NCI-H446 (cell line): ENCODE results near the gene B4GALNT4.
"Not testable (repeated sequence)": the region's sequence is repeated elsewhere in the genome, so short reads cannot be mapped to it uniquely, and the experiment has no call there.

Source experiments
- DNase-seq, 2 experiments: peaks; one replicate each; lab custom pipeline; 2025; lab: John Stamatoyannopoulos, UW

B4GALNT4 gene

DNA sequence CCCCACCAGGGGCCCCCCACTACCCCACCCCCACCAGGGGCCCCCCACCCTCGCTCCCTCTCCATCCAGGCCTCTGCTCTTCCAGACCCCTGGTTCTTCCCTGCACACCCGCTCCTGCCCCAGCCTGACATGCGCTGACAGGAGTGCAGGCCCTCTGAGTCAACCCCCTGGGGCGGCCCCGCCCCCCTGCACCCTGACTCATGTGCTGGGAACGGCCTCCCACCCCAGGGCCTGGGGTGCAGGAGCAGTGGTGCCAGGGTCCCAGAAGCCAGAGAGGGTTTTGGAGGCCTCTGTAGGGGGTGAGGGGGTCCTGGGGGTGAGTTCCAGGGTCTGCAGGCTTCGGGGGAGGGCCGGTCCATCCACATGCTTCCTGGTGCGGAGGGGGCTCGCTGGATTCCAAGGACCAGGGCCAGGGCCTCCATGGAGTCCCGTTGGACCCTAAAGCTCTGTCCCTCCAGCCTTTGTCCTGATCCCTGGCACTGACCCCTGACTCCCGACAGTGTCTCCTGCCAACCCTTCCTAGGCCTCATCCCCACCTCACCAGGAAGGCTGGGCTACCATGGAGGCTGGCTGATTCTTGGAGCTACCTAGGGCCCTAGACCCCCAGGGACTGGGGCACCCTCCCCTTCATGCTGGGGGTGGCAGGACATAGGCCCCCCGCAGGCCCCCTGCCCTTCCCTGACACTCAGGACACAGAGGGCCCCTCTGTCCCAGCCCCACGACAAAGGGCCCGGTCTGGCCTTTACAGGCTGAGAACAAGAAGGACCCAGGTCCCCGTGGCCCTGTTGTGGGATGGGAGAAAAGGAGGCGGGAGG lies 24.1 kb downstream of the B4GALNT4 start:
- DNase-seq, result no peak

DNA sequence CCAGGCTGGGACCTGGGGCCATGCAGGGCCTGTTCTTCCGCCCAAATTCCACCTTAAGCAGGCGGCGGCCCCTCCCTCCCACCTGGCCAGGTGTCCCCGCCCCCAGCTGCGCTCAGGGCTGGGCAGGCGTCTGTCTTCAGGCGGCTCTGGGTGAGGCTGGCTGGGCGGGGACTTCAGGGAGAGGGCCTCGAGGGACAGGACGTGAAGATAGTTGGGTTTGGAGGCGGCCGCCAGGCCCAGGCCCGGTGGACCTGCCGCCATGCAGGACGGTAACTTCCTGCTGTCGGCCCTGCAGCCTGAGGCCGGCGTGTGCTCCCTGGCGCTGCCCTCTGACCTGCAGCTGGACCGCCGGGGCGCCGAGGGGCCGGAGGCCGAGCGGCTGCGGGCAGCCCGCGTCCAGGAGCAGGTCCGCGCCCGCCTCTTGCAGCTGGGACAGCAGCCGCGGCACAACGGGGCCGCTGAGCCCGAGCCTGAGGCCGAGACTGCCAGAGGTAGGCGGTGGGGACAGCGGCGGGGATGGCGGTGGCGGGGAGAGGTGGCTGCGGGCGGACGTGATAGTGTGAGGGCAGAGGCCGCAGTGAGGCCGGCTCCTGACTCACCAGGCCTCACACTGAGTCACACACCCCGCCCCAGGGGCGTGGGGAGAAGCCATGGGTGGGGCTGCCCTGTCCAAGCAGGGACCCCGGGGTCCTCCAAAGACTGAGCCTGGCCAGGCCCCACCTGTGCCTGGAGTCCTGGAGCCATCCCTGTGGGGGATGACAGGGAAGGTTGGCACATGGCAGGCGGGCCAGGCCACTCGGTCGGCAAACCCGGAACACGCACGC lies 24.9 kb downstream of the B4GALNT4 start, which contains the start of gene PKP3:
Gene PKP3, plus strand, starts transcription at position 176 of the 824 bp plus-strand sequence. Its CDS starts 84 bp downstream, at position 260.
- DNase-seq, result no peak

DNA sequence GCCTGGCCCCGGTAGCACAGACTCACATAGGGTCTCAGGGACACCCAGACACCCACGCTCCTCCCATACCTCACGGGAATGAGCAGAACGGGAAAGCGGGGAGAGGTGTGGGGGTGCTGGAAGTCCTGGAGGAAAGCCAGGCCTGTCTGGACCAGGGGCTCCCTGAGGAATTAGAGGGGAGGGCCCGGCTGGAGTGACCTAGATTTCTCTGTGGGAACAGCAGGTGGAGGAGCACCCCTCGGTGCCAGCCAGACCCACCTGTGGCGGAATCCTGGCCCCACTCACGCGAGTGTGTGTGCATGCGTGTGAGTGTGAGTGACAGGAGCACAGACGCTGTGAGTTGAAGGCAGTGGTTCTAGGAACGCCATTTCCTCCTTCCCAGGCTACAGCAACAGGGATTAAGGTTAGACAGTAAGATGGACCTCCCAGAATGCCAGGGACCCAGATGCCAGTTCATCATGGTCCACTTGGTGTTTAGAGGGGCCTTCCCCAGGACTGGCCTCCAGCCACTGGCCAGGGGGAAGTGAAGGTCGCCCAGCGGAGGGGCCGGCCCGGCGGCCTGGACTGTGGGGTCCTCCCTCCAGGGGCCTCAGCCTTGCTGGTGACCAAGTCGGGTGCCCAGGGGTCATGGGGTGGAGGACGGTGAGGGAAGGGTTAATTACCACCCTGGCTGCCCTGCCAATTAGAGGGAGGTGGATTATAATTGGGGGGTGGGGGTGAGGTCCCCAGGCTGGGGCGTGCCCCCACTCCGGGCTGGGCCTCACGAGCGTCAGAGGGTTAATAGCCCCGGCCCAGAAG lies 25.8 kb downstream of the B4GALNT4 start:
- DNase-seq, result no peak

DNA sequence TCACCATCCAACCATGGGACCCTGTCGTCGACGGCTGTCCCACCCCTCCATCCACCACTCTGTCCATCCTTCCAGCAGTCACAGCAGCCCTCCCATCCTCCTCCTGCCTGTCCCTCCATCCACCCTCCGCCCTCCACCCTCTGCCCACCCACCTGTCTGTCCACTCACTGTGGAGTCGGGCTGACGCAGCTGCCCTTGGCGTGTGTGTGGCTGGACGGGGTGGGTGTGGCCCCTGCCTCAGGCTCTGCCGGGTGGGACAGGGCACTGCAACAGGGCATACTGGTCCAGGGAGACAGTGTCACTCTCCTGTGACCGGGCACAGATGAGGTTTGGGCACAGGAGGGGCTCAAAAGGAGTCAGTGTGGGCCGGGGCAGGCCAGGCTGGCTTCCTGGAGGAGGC lies 26.6 kb downstream of the B4GALNT4 start:
- no peak for DNase-seq

DNA sequence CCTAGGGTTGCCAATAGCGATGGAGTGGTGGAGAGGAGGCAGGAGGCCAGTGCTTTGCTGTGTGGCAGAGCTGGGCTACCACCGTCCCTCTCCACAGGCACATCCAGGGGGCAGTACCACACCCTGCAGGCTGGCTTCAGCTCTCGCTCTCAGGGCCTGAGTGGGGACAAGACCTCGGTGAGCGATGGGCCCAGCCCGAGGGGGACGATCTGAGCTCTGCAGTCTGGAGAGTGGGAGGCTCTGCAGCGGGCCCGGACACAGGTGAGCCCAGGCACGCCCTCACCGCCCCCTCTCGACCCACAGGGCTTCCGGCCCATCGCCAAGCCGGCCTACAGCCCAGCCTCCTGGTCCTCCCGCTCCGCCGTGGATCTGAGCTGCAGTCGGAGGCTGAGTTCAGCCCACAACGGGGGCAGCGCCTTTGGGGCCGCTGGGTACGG lies 27.2 kb downstream of the B4GALNT4 start:
- DNase-seq, result no peak

DNA sequence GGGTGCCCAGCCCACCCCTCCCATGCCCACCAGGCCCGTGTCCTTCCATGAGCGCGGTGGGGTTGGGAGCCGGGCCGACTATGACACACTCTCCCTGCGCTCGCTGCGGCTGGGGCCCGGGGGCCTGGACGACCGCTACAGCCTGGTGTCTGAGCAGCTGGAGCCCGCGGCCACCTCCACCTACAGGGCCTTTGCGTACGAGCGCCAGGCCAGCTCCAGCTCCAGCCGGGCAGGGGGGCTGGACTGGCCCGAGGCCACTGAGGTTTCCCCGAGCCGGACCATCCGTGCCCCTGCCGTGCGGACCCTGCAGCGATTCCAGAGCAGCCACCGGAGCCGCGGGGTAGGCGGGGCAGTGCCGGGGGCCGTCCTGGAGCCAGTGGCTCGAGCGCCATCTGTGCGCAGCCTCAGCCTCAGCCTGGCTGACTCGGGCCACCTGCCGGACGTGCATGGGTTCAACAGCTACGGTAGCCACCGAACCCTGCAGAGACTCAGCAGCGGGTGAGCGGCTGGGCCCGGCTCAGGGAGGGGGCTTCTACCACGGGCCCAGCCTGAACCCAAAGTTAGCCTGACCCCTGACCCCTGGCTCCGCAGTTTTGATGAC lies 27.7 kb downstream of the B4GALNT4 start:
- no peak for DNase-seq

DNA sequence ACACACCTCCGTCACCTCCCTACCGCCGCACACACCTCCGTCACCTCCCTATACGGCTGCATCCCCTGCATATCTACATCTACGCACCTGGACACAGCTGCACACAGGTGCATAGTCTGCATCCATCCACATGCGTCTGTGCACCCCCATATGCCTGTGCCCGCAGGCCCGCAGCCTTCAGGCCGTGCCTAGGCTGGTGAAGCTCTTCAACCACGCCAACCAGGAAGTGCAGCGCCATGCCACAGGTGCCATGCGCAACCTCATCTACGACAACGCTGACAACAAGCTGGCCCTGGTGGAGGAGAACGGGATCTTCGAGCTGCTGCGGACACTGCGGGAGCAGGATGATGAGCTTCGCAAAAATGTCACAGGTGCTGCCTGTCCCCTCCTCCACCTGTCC lies 29.5 kb downstream of the B4GALNT4 start:
- DNase-seq, result peak; percentile 13 to 38

DNA sequence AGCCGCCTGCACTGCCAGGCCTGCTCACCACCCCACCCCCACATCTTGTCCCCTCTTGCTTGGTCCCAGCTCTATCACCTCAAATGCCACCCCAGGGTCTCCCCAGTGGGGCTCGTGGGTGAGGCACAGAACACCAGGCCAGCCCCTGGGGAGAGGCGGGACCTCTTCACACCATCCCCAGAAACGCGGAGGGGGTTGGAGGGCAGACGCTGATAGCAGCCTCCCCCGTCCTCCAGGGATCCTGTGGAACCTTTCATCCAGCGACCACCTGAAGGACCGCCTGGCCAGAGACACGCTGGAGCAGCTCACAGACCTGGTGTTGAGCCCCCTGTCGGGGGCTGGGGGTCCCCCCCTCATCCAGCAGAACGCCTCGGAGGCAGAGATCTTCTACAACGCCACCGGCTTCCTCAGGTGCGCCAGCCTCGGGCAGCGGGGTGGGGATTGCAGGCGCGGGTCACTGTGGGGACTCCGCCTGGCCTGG lies 30.5 kb downstream of the B4GALNT4 start:
- DNase-seq, result no peak

DNA sequence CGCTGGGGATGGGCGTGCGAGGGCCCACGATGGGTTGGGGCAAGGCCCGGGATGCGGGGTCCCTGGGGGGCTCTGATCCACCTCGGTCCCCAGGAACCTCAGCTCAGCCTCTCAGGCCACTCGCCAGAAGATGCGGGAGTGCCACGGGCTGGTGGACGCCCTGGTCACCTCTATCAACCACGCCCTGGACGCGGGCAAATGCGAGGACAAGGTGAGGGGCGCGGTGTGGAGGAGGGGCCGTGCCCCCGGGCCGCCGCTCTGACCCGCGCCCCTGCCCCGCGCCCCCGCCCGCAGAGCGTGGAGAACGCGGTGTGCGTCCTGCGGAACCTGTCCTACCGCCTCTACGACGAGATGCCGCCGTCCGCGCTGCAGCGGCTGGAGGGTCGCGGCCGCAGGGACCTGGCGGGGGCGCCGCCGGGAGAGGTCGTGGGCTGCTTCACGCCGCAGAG lies 31.0 kb downstream of the B4GALNT4 start:
- no peak for DNase-seq

DNA sequence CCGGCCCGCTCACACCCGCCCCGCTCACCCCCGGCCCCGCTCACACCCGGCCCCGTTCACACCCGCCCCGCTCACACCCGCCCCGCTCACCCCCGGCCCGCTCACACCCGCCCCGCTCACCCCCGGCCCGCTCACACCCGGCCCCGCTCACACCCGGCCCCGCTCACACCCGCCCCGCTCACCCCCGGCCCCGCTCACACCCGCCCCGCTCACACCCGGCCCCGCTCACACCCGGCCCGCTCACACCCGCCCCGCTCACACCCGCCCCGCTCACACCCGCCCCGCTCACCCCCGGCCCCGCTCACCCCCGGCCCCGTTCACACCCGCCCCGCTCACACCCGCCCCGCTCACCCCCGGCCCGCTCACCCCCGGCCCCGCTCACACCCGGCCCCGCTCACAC lies 31.9 kb downstream of the B4GALNT4 start:
- not testable (repeated sequence) for DNase-seq

DNA sequence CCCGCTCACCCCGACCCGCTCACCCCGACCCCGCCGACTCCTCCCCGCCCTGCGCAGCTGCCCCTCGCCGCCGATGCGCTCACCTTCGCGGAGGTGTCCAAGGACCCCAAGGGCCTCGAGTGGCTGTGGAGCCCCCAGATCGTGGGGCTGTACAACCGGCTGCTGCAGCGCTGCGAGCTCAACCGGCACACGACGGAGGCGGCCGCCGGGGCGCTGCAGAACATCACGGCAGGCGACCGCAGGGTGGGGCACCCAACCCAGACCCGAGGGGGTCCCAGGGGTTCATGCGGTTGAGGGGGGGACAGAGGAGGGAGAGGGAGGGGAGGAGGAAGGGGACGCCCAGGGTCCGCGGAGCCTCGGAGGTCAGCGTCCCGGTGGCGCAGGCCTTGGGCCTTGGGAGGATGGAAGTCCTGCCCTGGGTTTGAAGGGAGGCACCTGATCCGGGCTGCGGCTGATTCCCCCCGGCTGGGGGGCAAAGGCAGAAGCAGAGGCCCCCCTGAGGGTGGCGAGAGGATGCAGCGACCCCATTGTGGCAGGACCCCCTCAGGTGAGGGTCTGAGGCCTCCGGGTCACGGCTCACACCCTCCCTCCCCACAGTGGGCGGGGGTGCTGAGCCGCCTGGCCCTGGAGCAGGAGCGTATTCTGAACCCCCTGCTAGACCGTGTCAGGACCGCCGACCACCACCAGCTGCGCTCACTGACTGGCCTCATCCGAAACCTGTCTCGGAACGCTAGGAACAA lies 33.9 kb downstream of the B4GALNT4 start:
- DNase-seq, result no peak

DNA sequence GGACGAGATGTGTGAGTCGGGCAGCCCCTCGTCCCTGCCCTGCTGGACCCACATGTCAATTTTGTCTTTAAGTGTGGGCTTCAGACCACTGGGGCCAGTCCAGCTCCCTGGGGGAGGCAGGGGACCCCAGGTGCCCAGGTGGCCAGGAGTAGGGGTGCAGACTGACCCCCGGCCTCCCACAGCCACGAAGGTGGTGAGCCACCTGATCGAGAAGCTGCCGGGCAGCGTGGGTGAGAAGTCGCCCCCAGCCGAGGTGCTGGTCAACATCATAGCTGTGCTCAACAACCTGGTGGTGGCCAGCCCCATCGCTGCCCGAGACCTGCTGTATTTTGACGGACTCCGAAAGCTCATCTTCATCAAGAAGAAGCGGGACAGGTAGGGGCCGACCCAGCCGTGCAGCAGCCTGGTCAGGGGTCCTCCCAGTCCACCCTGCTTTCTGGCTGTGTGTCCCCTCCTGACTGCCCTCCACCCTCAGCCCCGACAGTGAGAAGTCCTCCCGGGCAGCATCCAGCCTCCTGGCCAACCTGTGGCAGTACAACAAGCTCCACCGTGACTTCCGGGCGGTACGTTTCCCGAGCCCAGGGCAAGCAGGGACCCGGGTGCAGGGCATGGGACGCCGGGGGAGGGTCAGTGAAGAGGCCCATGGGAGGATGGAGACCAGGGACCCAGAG lies 34.6 kb downstream of the B4GALNT4 start:
- no peak for DNase-seq

DNA sequence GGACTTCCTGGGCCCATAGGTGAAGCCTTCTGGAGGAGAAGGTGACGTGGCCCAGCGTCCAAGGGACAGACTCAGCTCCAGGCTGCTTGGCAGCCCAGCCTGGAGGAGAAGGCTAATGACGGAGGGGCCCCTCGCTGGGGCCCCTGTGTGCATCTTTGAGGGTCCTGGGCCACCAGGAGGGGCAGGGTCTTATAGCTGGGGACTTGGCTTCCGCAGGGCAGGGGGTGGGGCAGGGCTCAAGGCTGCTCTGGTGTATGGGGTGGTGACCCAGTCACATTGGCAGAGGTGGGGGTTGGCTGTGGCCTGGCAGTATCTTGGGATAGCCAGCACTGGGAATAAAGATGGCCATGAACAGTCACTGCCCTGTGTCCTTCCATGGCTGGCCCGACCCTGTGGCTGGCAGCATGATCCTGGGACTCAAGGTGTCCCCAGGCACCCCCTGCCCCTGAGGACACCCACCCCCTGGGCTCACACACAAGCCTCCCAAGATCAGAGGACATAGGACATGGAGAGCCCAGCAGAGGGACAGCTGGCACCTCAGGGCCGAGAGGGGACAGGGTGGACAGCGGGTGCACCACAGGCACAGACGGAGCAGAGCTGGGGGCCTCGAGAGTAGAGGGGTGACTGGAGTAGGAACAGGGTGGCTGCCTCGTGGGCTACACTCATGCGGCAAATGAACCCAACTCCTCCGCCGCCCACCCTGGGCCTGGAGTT lies 35.4 kb downstream of the B4GALNT4 start:
- no peak for DNase-seq

DNA sequence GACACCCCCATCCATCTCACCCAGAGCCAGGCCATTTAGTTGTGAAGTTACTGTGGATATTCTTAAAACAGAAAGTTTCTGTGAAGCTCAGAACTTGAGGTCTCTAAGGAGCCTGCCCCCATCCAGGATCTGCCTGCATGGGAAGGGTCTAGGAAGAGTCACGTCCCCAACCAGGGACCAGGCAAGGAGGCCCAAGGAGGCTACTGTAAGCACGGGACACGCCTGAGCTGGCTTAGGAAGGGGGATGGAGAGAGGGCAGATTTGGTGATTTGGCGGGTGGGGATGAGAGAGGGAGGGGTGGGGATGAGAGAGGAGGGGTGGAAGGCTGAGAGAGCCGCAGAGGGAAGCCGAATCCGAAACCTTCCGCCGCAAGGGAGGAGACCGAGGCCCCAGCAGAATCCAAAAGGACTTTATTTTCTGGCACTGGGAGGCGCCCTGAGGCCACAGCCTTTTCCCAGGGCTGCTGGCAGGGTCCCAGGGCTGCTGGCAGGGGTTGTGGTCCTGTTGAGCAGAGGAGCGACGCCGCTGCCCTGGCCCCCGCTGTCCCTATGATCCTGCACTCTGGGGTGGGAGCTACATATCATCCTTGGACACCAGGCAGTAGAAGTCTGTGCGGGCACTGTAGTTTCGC lies 36.1 kb downstream of the B4GALNT4 start:
- DNase-seq, result peak in 1 of 2 experiments; percentile 46

DNA sequence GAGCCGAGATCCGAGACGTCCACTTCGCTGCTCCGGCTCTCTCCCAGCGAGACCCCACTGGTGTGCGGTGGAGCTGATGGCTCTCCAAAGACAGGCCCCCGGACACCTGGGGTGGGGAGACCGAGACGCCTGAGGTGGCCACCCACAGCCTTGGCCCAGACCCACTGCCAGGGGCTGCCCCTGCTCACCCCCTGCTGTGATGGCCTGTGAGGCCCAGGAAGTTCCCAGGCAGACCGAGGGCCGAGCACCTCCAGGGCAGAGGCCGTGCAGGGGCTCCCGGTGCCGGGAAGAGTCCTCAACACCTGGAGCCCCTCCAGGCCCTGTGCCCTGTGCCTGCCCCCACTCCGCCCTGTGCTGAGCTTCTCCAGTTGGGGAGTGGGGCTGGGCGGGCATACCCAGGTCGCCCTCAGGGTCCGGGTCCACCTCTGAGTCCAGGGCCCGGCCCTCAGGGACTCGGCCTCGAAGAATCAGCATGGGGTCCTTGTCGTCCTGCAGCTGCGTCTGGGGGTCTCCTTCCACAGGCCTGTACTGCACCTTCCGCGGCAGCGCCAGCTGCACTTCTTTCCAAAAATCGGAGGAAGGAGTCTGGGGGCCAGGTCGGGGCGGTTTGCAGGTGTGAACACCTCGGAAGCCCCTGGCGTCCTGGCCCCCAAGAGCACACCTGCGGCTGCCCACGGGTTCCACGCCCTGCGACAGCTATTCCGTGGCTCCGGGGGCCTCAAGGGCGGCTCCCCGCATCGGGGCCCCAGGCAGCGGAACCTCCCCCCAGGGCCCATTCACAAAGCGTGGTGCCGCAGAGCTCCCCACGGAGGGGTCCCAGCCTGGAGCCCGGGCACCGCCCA lies 36.9 kb downstream of the B4GALNT4 start:
- no peak for DNase-seq

DNA sequence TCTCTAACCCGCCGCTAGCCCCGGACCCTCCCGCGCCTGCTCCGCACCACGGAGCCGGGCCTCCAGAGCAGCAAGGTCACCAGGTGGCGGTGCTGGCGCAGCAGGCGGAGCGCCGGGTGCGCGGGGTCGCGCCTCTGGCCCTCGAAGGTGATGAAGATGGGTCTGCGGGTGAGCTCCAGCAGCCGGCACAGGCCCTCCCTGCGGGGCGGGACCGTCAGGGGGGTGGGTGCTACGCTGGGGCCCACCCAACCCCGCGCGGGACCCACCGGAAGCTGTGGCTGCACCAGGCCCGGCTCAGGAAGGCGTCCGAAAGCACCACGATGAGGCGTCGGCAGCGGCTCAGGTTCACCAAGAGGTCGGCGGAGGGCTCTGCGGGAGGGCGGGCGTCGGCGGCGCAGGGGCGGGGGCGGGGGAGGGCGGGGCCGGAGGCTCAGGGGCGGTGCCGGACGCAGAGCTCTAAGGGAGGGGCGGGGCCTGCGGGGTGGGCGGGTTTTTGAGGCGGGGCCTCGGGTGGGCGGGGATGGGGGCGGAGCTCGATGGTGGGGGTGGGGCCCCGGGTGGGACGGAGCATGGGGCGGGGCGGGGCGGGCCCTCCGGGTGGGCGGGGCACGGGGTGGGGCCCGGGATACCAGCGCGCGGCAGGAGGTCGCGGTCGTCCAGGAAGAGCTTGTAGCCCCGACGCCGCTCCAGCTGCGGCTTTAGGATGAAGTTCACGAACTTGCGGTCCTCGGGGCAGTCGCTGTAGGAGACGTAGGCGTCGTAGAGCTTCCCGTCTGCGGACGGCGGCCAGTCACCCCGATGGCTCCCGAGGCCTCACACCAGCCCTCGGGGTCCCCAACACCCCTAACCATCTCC lies 37.7 kb downstream of the B4GALNT4 start:
- DNase-seq, result peak in 1 of 2 experiments; percentile 86

DNA sequence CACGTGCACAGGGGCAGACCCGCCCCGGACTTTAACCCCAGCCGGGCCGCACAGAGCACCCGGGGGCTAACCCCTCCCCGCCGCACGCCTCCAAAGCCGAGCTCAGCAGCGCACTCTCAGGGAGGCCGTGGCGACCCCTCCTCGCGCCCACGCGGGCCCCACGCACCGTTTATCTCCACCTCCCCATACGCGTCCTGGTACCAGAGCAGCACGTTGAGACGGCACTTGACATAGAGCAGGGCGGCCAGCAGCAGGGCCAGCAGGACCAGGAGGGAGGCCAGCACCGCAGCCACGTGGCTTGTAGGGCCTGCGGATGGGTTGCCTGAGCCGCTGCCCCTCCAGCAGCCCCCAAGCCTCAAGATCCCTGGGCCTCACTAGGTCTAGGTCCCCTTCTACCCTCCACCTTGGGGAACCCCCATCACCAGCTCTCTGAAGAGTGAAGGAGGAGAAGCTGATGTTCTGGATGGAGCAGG lies 38.4 kb downstream of the B4GALNT4 start:
- DNase-seq, result no peak
